H7 (cell line): ENCODE data around the gene NGRN. TPM values are rescaled to one million over a fixed set of nuclear protein-coding genes. Genes with fewer than 3 reads are reported as not detected.
A peak's percentile ranks its signal among the peaks of the same experiment; 100 is the strongest.
"Not testable (repeated sequence)": the region's sequence is repeated elsewhere in the genome, so short reads cannot be mapped to it uniquely, and the experiment has no call there.

Experiments
- DNase-seq: peaks from one replicate; pipeline ENCODE4 v3.0.0; 2012
- H3K27me3 ChIP-seq: 2 replicates; pipeline ENCODE4 v1.6.0; 2011; ENCODE audit warnings: mild to moderate bottlenecking, low read length; ENCODE audit not compliant: control insufficient read depth, insufficient read depth
- H3K36me3 ChIP-seq: replicated peaks from 2 replicates; pipeline ENCODE4 v1.5.1; 2011; ENCODE audit warnings: low read length; ENCODE audit not compliant: control insufficient read depth, insufficient read depth
- H3K4me3 ChIP-seq: 2 replicates; pipeline ENCODE4 v1.5.1; 2011; ENCODE audit warnings: low read depth, mild to moderate bottlenecking, control low read depth, low read length, moderate library complexity; ENCODE audit not compliant: insufficient read depth
- total RNA-seq: library from RNA; depleted of rRNA; stranded (reverse); fragments of >200 nt; shearing (Covaris generic); gene quantifications from 2 replicates; pipeline ENCODE4 v1.2.3, GENCODE V29; 2014

NGRN gene
- total RNA-seq, 1 experiment from 2014 or later = 72.9 TPM

GRCh38 chr15:90257776-90258175 lies 7.7 kb upstream of the NGRN start:
- Histone ChIP-seq H3K36me3 (no peaks in the 10 kb centered on the region), H3K4me3 (no peak overlapping the region), H3K27me3 (no peaks in the 10 kb centered on the region)
- DNase-seq = no peak

DNA sequence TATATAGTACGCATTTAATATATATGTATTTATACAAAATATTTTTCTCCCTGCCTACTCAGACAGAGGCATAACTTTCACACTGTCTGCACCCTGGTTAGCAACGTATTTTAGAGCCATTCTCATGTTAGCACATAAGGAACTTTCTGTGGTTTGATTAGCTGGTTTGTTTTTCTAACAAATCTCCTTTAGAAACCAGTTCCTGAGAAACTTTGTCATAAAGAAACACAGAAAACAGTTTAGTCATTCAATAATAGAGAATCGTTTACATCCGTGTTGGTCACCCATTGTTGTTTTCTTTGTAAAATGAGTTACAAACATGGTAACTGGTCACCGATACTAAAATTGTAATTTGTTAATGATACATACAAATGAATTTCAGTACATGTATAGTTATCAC lies 5.9 kb upstream of the NGRN start:
- H3K4me3 ChIP-seq = no peak overlapping the region
- no peaks in the 10 kb centered on the region for H3K36me3 ChIP-seq
- DNase-seq = no peak
- H3K27me3 ChIP-seq = no peaks in the 10 kb centered on the region

DNA sequence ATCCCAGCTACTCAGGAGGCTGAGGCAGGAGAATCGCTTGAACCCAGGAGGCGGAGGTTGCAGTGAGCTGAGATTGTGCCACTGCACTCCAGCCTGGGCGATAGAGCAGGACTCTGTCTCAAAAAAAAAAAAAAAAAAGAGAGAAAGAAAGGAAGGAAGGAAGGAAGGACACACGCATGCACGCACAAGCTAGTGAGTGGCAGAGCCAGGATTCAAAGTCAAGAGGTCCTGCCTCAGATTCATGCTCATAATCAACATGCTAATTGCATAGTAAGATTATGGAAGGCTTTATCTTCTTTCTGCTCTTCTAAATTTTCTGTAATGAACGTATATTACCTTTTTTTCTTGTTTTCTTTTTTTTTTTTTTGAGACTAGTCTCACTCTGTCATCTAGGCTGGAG lies 4.7 kb upstream of the NGRN start:
- DNase-seq, H3K27me3 ChIP-seq, H3K36me3 ChIP-seq, H3K4me3 ChIP-seq: not testable (repeated sequence)

DNA sequence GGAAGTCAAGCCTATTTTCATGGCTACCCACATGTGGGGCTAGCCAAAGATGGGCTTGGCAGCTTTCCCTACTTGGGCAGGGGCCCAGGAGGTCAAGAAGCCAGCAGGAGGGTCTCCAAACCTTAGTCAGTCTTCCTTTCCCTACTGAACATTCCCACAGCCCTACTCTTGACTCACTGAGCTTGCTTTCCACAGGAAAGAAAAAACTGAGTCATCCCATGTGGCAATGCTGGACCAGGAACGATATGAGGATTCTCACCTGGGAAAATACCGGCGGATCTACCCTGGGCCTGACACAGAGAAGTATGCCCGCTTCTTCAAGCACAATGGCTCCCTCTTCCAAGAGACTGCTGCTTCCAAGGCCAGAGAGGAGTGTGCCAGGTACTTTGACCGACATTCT lies 3.7 kb upstream of the NGRN start:
- Histone ChIP-seq H3K27me3 (no peaks in the 10 kb centered on the region), H3K36me3 (no peaks in the 10 kb centered on the region), H3K4me3 (no peak overlapping the region)
- no peak for DNase-seq

GRCh38 chr15:90262426-90262825 lies 3.0 kb upstream of the NGRN start:
- no peak for DNase-seq

GRCh38 chr15:90264671-90265070 lies 801 bp upstream of the NGRN start:
- Histone ChIP-seq H3K27me3 (no peaks in the 10 kb centered on the region), H3K36me3 (peaks cover 5% of the 10 kb centered on the region), H3K4me3 (peak overlapping the region; percentile 87)
- no peak for DNase-seq

More at GRCh38 chr15:90262426-90262825, 3.0 kb upstream of the NGRN start:
- Histone ChIP-seq H3K27me3 (no peaks in the 10 kb centered on the region), H3K4me3 (no peak overlapping the region), H3K36me3 (peaks cover under 1% of the 10 kb centered on the region; the same call in 1 of the 2 replicates)

- peak; percentile 65 for DNase-seq
- peaks cover 13% of the 10 kb centered on the region for H3K36me3 ChIP-seq
Measured at GRCh38 chr15:90266061-90266431, 574 bp downstream of the NGRN start.

GRCh38 chr15:90266485-90266884 lies 1.0 kb downstream of the NGRN start:
- Histone ChIP-seq H3K36me3 (peaks cover 16% of the 10 kb centered on the region), H3K27me3 (no peaks in the 10 kb centered on the region), H3K4me3 (peak overlapping the region; percentile 87)
- no peak for DNase-seq

More at GRCh38 chr15:90266061-90266431, 574 bp downstream of the NGRN start:
- Histone ChIP-seq H3K27me3 (no peaks in the 10 kb centered on the region), H3K4me3 (peak overlapping the region; percentile 87)

DNA sequence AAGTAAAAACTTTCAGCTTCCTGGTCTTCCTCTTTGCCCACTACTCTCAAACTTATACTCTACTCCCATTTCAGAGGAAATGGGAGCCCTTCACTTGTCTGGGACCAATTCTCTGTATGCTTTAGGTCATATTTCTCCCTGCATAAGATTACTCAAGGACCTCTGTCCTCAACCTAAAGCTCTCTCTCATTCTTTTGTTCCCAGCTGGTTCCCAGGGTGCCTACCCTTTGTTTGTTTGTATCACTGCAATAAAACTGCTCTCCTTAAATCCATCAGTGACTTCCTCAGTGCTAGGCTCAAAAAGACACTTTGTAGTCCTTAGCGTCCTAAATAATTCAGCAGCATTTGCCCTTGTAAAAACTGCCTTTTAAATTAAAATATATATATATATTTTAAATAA lies 2.9 kb downstream of the NGRN start:
- Histone ChIP-seq H3K27me3 (no peaks in the 10 kb centered on the region), H3K36me3 (peaks cover 25% of the 10 kb centered on the region), H3K4me3 (no peak overlapping the region)
- peak; percentile 38 for DNase-seq

DNA sequence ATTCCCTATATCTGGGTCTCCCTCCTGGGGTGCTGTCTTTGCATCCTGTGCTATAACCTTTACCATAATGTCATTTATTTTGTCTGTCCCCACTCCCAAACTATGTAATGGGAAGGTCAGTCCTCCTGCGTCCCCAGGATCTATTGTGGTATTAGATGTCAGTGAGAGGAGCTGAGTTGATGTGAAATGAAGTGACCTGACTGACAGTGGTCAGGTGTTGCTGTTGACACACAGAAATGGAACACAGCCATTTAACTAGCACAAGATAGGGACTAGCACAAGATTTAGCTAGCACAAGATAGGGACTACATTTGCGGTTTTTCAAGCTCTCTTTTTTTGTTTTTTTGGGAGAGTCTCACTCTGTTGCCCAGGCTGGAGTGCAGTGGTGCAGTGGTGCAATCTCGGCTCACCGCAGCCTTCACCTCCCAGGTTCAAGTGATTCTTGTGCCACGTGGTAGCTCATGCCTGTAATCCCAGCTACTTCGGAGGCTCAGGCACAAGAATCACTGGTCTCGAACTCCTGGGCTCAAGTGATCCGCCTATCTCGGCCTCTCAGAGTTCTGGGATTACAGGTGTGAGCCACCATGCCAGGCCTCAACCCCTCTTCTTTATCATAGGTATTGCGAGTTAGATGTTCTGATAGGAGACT lies 5.2 kb downstream of the NGRN start:
- no peak overlapping the region for H3K4me3 ChIP-seq
- H3K36me3 ChIP-seq = peaks cover 25% of the 10 kb centered on the region
- no peaks in the 10 kb centered on the region for H3K27me3 ChIP-seq
- no peak for DNase-seq

- DNase-seq = no peak
- Histone ChIP-seq H3K27me3 (no peaks in the 10 kb centered on the region), H3K36me3 (peaks cover 25% of the 10 kb centered on the region), H3K4me3 (no peak overlapping the region)
Measured at GRCh38 chr15:90271459-90272166, 6.1 kb downstream of the NGRN start.

DNA sequence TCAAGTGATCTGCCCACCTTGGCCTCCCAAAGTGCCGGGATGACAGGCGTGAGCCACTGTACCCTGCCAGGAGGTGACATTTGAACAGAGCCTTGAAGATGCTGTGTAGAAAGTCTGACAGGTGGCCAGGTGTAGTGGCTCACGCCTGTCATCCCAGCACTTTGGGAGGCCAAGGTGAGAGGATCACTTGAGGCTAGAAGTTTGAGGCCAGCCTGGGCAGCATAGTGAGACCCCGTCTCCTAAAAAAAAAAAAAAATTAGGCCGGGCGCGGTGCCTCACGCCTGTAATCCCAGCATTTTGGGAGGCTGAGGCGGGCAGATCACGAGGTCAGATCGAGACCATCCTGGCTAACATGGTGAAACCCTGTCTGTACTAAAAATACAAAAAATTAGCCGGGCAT lies 13.0 kb downstream of the NGRN start:
- H3K27me3 ChIP-seq, DNase-seq, H3K36me3 ChIP-seq, H3K4me3 ChIP-seq: not testable (repeated sequence)

GRCh38 chr15:90280743-90281142 lies 15.3 kb downstream of the NGRN start:
- H3K4me3 ChIP-seq, H3K27me3 ChIP-seq, DNase-seq, H3K36me3 ChIP-seq: not testable (repeated sequence)

GRCh38 chr15:90281637-90282036 lies 16.2 kb downstream of the NGRN start:
- H3K4me3 ChIP-seq = not testable (repeated sequence)

GRCh38 chr15:90286678-90287077 lies 21.2 kb downstream of the NGRN start:
- Histone ChIP-seq H3K27me3 (no peaks in the 10 kb centered on the region), H3K4me3 (no peak overlapping the region), H3K36me3 (no peaks in the 10 kb centered on the region)
- peak; percentile 51 for DNase-seq

More at GRCh38 chr15:90281637-90282036, 16.2 kb downstream of the NGRN start:
- H3K27me3 ChIP-seq, H3K36me3 ChIP-seq, DNase-seq: not testable (repeated sequence)
